ES-I3 (cell line): ENCODE measurements around the gene CAPN2.
"Not testable (repeated sequence)": the region's sequence is repeated elsewhere in the genome, so short reads cannot be mapped to it uniquely, and the experiment has no call there.

Source experiments
- H3K36me3 ChIP-seq: 2 replicates; pipeline ENCODE4 v1.6.1; 2013; ENCODE audit warnings: mild to moderate bottlenecking, low read length, control low read depth, moderate library complexity; ENCODE audit not compliant: insufficient read depth
- H3K4me1 ChIP-seq: 2 replicates; pipeline ENCODE4 v1.6.1; 2013; ENCODE audit warnings: mild to moderate bottlenecking, control low read depth, low read length; ENCODE audit not compliant: insufficient read depth
- H3K9ac ChIP-seq: 2 replicates; pipeline ENCODE4 v1.6.1; 2013; ENCODE audit warnings: low read depth, mild to moderate bottlenecking, low read length, moderate library complexity
- H3K9me3 ChIP-seq: 2 replicates; pipeline ENCODE4 v1.6.1; 2013; ENCODE audit warnings: mild to moderate bottlenecking, low read length, moderate library complexity; ENCODE audit not compliant: control insufficient read depth, insufficient read depth

The CAPN2 gene

DNA sequence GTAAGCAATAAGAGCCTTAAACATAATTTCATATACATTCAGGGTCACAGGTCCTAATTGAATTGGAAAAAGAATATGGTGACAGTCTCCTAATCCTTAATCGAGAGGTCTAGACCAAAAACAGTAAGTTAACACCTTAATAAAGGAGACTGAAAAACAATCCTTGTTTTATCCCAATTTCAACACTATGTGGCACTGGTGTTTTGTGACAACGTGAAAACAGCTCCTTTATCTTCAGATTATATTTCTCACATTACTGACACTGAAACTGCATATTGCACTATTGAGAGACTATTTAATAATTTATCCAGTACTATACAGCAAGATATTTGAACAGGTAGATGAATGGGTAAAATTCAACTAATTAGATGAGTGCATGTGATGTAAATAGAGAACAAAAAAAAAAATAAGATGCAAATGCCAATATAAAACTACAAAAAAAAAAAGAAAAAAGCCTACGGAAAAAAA is 99.3 kb downstream of the CAPN2 start:
- Histone ChIP-seq H3K4me1 (no peaks in the 10 kb centered on the region), H3K9me3 (no peaks in the 10 kb centered on the region), H3K36me3 (no peaks in the 10 kb centered on the region; the same call in 1 of the 2 replicates), H3K9ac (no peak overlapping the region)

DNA sequence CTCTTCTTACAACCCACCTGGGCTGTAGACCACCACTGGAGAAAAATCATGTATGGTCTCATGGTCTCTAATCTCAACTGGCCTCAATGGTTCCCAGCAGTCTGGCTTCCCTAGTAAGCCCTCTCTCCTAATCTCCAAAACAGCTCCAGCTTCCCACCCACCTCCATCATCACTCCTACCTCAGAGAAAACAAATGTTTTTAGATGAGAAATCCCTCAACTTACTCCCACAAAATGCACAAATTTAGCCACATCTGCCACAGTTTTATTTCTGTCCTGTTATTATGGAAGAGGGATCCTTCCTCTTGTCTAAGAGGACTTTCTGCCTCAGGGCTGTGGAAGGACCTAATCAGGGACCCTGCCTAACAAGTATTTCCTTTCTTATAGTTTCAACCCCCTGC is 101.3 kb downstream of the CAPN2 start:
- Histone ChIP-seq H3K4me1 (no peaks in the 10 kb centered on the region), H3K9me3 (no peaks in the 10 kb centered on the region), H3K36me3 (no peaks in the 10 kb centered on the region; the same call in 1 of the 2 replicates), H3K9ac (no peak overlapping the region)

DNA sequence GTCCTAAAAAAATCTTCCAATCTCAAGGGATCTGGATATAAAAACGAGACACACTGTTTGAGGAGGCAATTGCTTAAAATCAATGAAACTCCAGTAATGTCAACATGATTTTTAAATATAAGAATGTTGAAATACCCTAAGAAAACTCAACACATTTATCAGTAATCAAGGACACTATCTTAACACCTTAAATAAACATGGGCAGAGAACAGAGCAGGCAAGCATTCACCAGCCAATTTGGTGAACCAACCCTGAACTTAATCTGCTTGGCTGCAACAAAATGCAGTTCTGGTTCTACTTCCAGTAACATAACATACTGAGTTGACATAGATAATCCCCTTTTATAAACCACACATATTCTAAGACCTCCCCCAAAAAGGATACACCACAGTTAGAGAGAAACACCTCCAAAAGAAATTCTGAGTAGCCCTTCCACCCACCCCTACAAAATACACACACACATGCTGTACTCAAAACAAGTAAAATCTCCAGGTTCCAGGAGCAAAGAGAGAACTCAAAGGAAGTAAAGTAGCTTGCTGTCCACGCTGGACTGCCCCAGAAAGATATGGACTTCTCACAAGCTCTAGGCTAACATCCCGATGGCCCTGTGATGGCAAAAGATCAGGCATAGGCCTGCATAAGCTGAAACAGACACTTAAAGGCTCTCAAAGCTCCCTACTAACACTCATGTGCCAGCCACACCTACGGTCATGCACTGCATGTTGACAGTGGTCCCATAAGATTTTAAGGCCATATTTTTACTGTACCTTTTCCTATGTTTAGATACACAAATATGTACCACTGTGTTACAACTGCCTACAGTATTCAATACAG is 102.9 kb downstream of the CAPN2 start:
- Histone ChIP-seq H3K4me1 (no peaks in the 10 kb centered on the region), H3K9ac (no peak overlapping the region), H3K9me3 (no peaks in the 10 kb centered on the region), H3K36me3 (no peaks in the 10 kb centered on the region; the same call in 1 of the 2 replicates)

DNA sequence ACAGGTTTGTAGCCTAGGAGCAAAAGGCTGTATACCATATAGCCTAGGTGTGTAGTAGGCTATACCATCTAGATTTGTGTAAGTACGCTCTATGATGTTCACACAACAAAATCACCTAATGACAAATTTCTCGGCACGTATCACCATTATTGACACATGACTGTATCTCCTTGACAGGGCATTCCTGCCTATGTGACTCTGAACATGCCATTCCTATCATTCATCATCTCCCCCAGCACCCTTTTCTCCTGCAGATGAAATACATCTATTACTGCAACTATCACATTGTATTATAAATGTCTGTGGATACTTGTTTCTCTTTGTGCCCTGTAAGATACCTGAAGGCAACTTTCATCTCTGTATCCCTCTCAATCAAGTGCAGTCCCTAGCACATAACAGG is 103.5 kb downstream of the CAPN2 start:
- Histone ChIP-seq H3K9ac (no peak overlapping the region), H3K36me3 (no peaks in the 10 kb centered on the region; the same call in 1 of the 2 replicates), H3K9me3 (no peaks in the 10 kb centered on the region), H3K4me1 (no peaks in the 10 kb centered on the region)

DNA sequence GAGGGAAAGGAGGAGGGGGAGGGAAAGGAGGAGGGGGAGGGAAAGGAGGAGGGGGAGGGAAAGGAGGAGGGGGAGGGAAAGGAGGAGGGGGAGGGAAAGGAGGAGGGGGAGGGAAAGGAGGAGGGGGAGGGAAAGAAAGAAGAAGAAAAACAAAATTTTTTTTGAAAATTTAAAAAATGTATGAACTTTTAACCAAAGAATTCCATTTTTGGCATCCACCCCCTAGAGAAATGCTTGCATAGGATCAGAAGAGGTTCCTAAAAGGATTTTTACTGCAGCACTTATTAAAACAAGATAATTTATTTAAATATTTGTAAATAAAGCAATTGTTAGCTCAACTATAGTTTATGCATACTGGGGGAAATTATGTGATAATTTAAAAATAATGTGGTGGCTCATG is 104.9 kb downstream of the CAPN2 start:
- not testable (repeated sequence) for H3K9ac ChIP-seq, H3K36me3 ChIP-seq, H3K4me1 ChIP-seq, H3K9me3 ChIP-seq

DNA sequence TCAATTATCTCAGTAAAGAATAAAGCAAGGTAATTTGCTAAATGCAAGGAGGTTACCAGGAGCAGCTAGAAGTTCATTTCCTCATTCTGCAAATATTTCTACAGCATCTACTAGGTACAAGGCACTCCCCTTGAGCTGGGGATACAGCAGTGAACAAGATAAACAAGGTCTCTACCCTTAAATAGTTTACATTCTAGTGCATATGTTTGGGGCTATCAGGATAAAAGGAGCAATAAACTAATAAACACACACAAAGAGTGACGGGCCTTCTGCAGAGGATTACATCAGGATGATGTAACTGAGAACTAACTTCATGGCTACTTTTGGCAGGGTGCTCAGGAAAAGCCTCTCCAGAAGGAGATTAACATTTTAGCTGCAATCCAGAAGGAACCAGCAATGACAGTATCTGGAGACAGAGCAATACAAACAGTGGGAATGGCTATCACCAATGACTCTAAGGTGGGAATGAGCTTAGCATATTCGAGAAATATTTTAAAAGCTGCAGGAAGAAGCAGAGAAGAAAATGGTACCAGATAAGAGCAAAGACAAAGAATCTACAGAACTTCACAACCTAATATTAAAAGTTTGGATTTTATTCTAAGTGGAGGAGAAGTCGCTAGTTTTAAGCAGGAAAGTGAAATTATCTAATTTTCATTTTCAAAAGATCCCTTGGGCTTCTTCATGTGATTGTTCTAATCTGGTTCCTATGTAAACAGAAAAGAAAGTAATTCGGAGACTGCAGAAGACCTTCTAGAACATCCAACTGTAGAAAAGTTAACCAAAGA is 107.6 kb downstream of the CAPN2 start:
- Histone ChIP-seq H3K4me1 (no peaks in the 10 kb centered on the region), H3K9ac (no peak overlapping the region), H3K9me3 (no peaks in the 10 kb centered on the region), H3K36me3 (no peaks in the 10 kb centered on the region)

DNA sequence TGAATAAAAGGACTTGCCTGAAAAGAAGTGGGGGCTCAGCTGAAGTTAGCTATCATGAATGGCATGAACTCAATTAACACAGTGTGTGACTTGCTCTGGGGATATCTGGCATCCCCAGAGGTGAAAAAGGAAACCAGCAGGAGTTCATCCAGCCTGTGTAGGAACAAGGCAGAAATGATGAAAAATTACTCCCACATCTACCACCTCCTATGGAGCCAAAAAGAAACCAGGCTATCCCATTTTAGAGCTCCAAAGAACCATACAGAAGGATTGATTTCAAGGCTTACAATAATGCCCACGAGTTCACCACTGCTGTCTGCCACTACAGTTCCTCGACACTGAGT is 108.1 kb downstream of the CAPN2 start:
- Histone ChIP-seq H3K36me3 (no peaks in the 10 kb centered on the region), H3K9me3 (no peaks in the 10 kb centered on the region), H3K4me1 (0 out of 2 replicates have a peak, but pooled peaks cover under 1% of the 10 kb centered on the region), H3K9ac (no peak overlapping the region)

DNA sequence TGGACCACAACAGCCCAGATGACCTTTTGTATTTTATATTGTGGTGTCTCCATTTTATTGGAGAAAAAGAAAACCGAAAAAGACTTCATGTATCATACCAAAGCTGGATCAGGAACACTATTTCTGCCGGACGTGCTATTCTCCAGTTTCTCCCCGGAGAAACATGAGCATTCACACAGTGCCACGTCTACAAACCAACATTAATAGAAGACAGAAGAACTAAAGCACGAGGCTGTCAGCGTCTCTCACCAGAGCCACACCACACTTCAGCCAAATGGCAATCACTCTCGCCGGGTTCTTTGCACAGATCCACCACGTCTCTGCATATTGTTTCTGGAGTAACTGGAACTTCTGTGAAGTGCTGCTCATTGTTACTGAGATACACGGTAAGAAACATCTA is 108.6 kb downstream of the CAPN2 start:
- Histone ChIP-seq H3K4me1 (peaks cover 5% of the 10 kb centered on the region; the same call in 1 of the 2 replicates), H3K36me3 (no peaks in the 10 kb centered on the region), H3K9me3 (no peaks in the 10 kb centered on the region), H3K9ac (no peak overlapping the region)

DNA sequence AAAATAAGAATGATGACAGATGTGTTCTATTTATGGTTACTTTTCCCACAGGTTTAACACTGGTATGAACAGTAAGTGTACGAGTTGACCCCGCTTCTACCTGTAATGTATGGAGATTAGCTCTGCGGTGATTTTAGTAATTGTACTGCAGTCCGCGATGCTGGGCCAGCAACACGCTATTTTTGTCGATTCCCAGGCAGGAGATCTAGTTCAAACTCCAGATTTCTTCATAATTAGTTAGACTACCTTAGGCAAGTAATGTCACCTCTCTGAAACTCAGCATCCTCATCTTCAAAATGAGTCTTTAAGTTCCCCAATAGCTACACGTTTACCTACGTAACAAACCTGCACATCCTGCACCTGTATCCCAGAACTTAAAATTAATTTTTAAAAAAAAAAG is 111.9 kb downstream of the CAPN2 start:
- Histone ChIP-seq H3K4me1 (peaks cover 20% of the 10 kb centered on the region; the same call in 1 of the 2 replicates), H3K9ac (no peak overlapping the region), H3K9me3 (no peaks in the 10 kb centered on the region), H3K36me3 (no peaks in the 10 kb centered on the region)

DNA sequence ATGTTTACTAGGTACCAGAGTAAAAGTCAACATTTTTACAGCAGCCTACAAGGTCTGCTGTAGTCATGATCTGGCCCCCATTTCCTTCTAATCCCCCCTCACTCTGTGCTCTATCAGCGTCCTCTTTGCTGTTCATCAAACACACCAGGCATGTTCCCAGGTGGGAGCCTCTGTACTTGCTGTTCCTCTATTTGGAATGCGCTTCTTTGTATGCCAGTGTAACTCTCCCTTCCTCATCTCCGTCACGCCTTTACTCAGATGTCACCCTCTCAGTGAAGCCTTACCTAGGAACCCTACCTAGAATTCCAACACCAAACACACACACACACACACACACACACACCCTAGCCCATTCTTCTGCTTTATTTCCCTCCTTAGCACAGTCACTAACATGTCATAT is 112.4 kb downstream of the CAPN2 start:
- Histone ChIP-seq H3K9me3 (no peaks in the 10 kb centered on the region), H3K36me3 (no peaks in the 10 kb centered on the region), H3K9ac (no peak overlapping the region), H3K4me1 (peaks cover 20% of the 10 kb centered on the region; the same call in 1 of the 2 replicates)
